Kidney (tissue), 14 donors: Measurements from ENCODE around the gene TRIM67. TPM values are rescaled to one million over a fixed set of nuclear protein-coding genes. Genes with fewer than 3 reads are reported as not detected.

Source experiments
- DNase-seq, 5 donors: peaks; one replicate each; pipeline ENCODE4 v3.0.0-alpha.2; 2013 to 2020
- FAIRE-seq: peaks from 2 replicates; lab custom pipeline; 2012; peaks lifted over from hg19 to GRCh38; lab: Jason Lieb, UNC
- H3K27ac ChIP-seq, 2 donors: one replicate each; pipeline ENCODE4 v1.7.0; 2013; ENCODE audit warnings: low read depth in 2 of 2, low read length in 2 of 2, inconsistent platforms in 1 of 2
- H3K27me3 ChIP-seq: one replicate; pipeline ENCODE4 v1.7.1; 2013; ENCODE audit warnings: low read length, inconsistent platforms; ENCODE audit not compliant: control insufficient read depth, insufficient read depth
- H3K36me3 ChIP-seq, 3 donors: one replicate each; pipeline versions ENCODE4 v1.7.0 to v1.7.1; 2013; ENCODE audit warnings: low read length in 3 of 3, control low read depth in 1 of 3, inconsistent platforms in 1 of 3; ENCODE audit not compliant: insufficient read depth in 3 of 3, control insufficient read depth in 2 of 3
- H3K4me1 ChIP-seq, 3 donors: one replicate each; pipeline versions ENCODE4 v1.7.0 to v1.7.1; 2013; ENCODE audit warnings: low read length in 3 of 3, inconsistent platforms in 1 of 3, low read depth in 1 of 3; ENCODE audit not compliant: control insufficient read depth in 2 of 3, insufficient read depth in 2 of 3
- H3K4me3 ChIP-seq, 3 donors: one replicate each; pipeline versions ENCODE4 v1.7.0 to v1.8.1; 2013; ENCODE audit warnings: low read length in 3 of 3, control low read depth in 1 of 3, inconsistent platforms in 1 of 3
- H3K9ac ChIP-seq, 3 donors: one replicate each; pipeline versions ENCODE4 v1.7.0 to v1.7.1; 2013; ENCODE audit warnings: low read length in 3 of 3, control low read depth in 1 of 3, inconsistent platforms in 1 of 3
- H3K9me3 ChIP-seq, 3 donors: one replicate each; pipeline versions ENCODE4 v1.7.0 to v1.7.1; 2013; ENCODE audit warnings: low read length in 3 of 3, control low read depth in 1 of 3, inconsistent platforms in 1 of 3; ENCODE audit not compliant: control insufficient read depth in 2 of 3, insufficient read depth in 1 of 3
- intact Hi-C: fragments of 100-400 bp; cut with DNase I; formaldehyde crosslinking; loops from one replicate; pipeline ENCODE4 v1.11.1; 2022
- polyA plus RNA-seq: library from polyadenylated mRNA; stranded (reverse); fragments of 350-450 nt; fragmentation: Illumina TruSeq; extraction: RNeasy Lipid Tissue Mini Kit (QIAGEN cat#74804); gene quantifications from one replicate; pipeline ENCODE4 v1.2.3, GENCODE V29; 2014; ENCODE audit warnings: low read depth, low replicate concordance; ENCODE audit not compliant: insufficient read depth
- total RNA-seq: library from RNA; stranded (reverse); fragmentation: NEBNext Ultra II Directional; extraction: Animal tissue kit (Norgen Biotek cat#: 25700); gene quantifications from one replicate; pipeline ENCODE4 v1.2.1, GENCODE V29; 2021
- TF ChIP-seq, protein P1 (sequence below): IDR thresholded peaks from 3 replicates; pipeline ENCODE4 v1.5.1; 2012; ENCODE audit warnings: mild to moderate bottlenecking, moderate library complexity, borderline replicate concordance; ENCODE audit not compliant: insufficient read depth; ENCODE audit errors: extremely low read depth
- donor health status: control.
- donor health status: control.
- donor health status: control.
- donor health status: control.
- donor health status: control.
- donor health status: DM: yes; HTN: yes; CAD: no.
- donor health status: Normal renal cell carcinoma (clear cell type).

Gene TRIM67
- total and polyA plus RNA-seq, 2 donors from 2014 or later, result 0.04 TPM; not detected in 1

DNA sequence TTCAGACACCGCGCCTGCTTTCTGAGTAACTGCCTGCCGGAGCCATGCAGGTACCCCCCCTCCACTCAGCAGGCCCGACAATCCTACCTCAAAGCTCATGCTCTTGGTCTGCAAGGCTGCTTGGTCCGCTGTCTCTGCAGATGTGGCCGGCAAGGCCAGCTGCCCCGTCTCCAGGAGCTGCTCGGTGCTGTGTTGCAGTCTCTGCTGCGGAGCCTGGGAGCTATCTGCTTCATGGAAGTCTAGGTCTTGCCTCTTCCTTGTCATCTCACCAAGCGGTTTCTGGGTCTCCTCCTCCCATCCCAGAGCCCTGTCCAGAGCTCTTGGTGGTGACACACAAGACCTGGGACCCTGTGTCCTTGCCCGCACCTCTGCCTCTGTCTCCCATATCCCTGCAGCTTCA lies 55.2 kb downstream of the TRIM67 start:
- Histone ChIP-seq H3K9ac (no peak overlapping the region), H3K4me3 (no peak overlapping the region), H3K36me3 (no peaks in the 10 kb centered on the region), H3K9me3 (no peaks in the 10 kb centered on the region), H3K27me3 (no peaks in the 10 kb centered on the region), H3K4me1 (no peaks in the 10 kb centered on the region), H3K27ac (no peak overlapping the region)
- FAIRE-seq, result no peak
- TF ChIP-seq, protein P1, sequence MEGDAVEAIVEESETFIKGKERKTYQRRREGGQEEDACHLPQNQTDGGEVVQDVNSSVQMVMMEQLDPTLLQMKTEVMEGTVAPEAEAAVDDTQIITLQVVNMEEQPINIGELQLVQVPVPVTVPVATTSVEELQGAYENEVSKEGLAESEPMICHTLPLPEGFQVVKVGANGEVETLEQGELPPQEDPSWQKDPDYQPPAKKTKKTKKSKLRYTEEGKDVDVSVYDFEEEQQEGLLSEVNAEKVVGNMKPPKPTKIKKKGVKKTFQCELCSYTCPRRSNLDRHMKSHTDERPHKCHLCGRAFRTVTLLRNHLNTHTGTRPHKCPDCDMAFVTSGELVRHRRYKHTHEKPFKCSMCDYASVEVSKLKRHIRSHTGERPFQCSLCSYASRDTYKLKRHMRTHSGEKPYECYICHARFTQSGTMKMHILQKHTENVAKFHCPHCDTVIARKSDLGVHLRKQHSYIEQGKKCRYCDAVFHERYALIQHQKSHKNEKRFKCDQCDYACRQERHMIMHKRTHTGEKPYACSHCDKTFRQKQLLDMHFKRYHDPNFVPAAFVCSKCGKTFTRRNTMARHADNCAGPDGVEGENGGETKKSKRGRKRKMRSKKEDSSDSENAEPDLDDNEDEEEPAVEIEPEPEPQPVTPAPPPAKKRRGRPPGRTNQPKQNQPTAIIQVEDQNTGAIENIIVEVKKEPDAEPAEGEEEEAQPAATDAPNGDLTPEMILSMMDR, result no peak
- no peak for DNase-seq
- intact Hi-C loops, result loop anchor here (10.0 kb wide), 1 partner anchor 292 kb away; no protein-coding TSS in a partner anchor

DNA sequence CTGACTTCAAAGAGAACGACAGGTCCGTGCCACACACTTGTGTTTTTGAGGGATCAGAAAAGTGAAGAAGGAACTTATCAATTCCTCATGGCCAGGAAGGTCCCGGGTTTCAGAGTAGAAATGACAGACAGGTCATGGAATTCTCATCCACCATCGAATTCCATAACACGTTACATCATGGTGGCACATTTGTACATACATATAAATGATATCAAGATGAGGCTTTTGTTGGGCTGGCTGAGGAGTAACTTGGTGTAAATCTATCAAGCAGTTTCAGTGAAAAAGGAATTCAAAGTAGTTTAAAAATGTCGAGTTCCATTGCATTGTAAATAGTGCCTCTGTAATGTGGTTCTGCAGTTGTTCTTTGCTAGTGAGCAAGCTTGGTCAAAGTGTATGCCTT lies 56.2 kb downstream of the TRIM67 start:
- no peaks in the 10 kb centered on the region for H3K36me3 ChIP-seq
- intact Hi-C loops, result loop anchor here (10.0 kb wide), 1 partner anchor 293 kb away; no protein-coding TSS in a partner anchor
- no peaks in the 10 kb centered on the region for H3K9me3 ChIP-seq
- no peak overlapping the region for H3K4me3 ChIP-seq
- no peaks in the 10 kb centered on the region for H3K4me1 ChIP-seq
- DNase-seq, result no peak
- FAIRE-seq, result no peak
- TF ChIP-seq, protein P1, result no peak
- no peak overlapping the region for H3K27ac ChIP-seq
- H3K27me3 ChIP-seq, result no peaks in the 10 kb centered on the region
- H3K9ac ChIP-seq, result no peak overlapping the region

DNA sequence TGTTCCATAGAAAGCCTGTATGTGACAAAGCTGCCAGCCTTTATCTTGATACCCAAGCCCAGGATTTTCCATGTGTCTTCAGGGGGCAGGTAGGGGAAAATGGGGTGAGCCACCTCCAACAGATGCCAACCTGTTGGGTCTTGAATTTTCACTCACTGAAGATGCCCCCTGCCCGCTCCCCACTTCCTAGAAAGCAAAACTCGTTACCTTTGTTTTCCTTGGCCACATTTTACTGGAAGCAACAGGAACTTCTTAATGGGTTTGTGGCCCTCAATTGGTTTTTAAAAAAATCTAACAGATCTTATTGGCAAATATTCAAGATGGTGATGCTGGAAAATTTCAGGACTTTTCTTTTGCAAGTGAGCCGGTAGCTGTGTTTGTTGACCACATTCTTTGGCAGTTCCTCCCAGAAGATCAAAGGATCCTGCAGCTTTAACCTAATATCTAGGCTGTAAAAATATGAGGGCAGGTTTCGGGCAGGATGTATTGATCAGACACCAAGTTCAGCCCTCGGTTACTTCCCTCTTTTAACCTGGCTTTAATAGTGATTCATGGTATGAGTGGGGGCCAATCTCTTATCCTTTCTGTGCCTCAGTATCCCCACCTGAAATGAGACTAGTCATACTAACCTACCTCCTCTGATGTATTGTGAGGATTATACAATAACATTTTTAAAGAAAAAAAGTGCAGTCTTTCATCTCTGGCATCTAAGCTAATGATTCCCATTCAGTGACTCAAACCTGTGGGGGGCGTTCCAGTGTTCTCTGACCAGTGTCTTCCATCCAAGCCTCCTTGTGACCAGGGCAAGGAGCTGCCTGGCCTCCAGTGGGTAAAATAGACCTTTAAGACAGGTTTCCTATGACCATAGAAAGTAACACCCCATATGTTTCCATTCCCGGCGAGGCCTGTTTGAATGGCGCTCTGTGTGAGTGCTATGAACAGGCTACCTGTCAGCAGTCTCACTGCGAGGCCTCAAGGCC lies 57.9 kb downstream of the TRIM67 start:
- Histone ChIP-seq H3K36me3 (peaks cover under 1 to 6% (median 4%) of the 10 kb centered on the region in 3 donors), H3K27me3 (no peaks in the 10 kb centered on the region), H3K27ac (no peak overlapping the region), H3K9ac (no peak overlapping the region), H3K9me3 (no peaks in the 10 kb centered on the region), H3K4me1 (no peaks in the 10 kb centered on the region), H3K4me3 (no peak overlapping the region)
- TF ChIP-seq, protein P1, result no peak
- DNase-seq (no peak), FAIRE-seq (no peak)
- intact Hi-C loops, result loop anchor here (10.0 kb wide), 1 partner anchor 295 kb away; no protein-coding TSS in a partner anchor
